Parathyroid adenoma (tissue), 2 donors: Measurements from ENCODE around the gene PTPRJ.

Experiments
- H2AFZ ChIP-seq: fragments of 300-600 bp; sonication (generic); one replicate; pipeline ENCODE4 v1.7.0; 2017; ENCODE audit warnings: antibody characterized with exemption, mild to moderate bottlenecking
- H3K27ac ChIP-seq: fragments of 300-600 bp; sonication (generic); one replicate; pipeline ENCODE4 v1.7.0; 2017
- H3K27me3 ChIP-seq: fragments of 300-600 bp; sonication (generic); one replicate; pipeline ENCODE4 v1.7.0; 2017; ENCODE audit warnings: low read length; ENCODE audit not compliant: control insufficient read depth, insufficient read depth
- H3K36me3 ChIP-seq: fragments of 300-600 bp; sonication (generic); one replicate; pipeline ENCODE4 v1.7.0; 2017; ENCODE audit warnings: low read length; ENCODE audit not compliant: control insufficient read depth, insufficient read depth
- H3K4me1 ChIP-seq: fragments of 300-600 bp; sonication (generic); one replicate; pipeline ENCODE4 v1.7.0; 2017; ENCODE audit warnings: control low read depth
- H3K4me2 ChIP-seq: fragments of 300-600 bp; sonication (generic); one replicate; pipeline ENCODE4 v1.7.0; 2017; ENCODE audit warnings: low read length
- H3K4me3 ChIP-seq: fragments of 300-600 bp; sonication (generic); one replicate; pipeline ENCODE4 v1.7.0; 2017; ENCODE audit warnings: low read depth, low read length
- H3K79me2 ChIP-seq: fragments of 300-600 bp; sonication (generic); one replicate; pipeline ENCODE4 v1.7.0; 2017; ENCODE audit warnings: control low read depth
- H3K9ac ChIP-seq: fragments of 300-600 bp; sonication (generic); one replicate; pipeline ENCODE4 v1.7.0; 2017; ENCODE audit warnings: mild to moderate bottlenecking
- H3K9me3 ChIP-seq: fragments of 300-600 bp; sonication (generic); one replicate; pipeline ENCODE4 v1.7.0; 2017; ENCODE audit warnings: low read length; ENCODE audit not compliant: control insufficient read depth
- TF ChIP-seq, protein P1 (sequence below): fragments of 300-600 bp; sonication (generic); IDR thresholded peaks from one replicate; pipeline ENCODE4 v1.7.0; 2017; ENCODE audit warnings: antibody characterized with exemption, mild to moderate bottlenecking
- donor health status: primary hyperparathyroidism.

The PTPRJ gene

GRCh38 chr11:47941907-47942558, 38.3 kb upstream of the PTPRJ start:
- H3K27ac ChIP-seq = no peak overlapping the region
- no peak overlapping the region for H2AFZ ChIP-seq
- H3K4me2 ChIP-seq = no peak overlapping the region
- H3K36me3 ChIP-seq = no peaks in the 10 kb centered on the region
- no peaks in the 10 kb centered on the region for H3K4me1 ChIP-seq
- H3K4me3 ChIP-seq = no peak overlapping the region
- no peaks in the 10 kb centered on the region for H3K79me2 ChIP-seq
- TF ChIP-seq, protein P1, sequence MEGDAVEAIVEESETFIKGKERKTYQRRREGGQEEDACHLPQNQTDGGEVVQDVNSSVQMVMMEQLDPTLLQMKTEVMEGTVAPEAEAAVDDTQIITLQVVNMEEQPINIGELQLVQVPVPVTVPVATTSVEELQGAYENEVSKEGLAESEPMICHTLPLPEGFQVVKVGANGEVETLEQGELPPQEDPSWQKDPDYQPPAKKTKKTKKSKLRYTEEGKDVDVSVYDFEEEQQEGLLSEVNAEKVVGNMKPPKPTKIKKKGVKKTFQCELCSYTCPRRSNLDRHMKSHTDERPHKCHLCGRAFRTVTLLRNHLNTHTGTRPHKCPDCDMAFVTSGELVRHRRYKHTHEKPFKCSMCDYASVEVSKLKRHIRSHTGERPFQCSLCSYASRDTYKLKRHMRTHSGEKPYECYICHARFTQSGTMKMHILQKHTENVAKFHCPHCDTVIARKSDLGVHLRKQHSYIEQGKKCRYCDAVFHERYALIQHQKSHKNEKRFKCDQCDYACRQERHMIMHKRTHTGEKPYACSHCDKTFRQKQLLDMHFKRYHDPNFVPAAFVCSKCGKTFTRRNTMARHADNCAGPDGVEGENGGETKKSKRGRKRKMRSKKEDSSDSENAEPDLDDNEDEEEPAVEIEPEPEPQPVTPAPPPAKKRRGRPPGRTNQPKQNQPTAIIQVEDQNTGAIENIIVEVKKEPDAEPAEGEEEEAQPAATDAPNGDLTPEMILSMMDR = no peak
- no peaks in the 10 kb centered on the region for H3K27me3 ChIP-seq
- no peak overlapping the region for H3K9ac ChIP-seq
- no peaks in the 10 kb centered on the region for H3K9me3 ChIP-seq

DNA sequence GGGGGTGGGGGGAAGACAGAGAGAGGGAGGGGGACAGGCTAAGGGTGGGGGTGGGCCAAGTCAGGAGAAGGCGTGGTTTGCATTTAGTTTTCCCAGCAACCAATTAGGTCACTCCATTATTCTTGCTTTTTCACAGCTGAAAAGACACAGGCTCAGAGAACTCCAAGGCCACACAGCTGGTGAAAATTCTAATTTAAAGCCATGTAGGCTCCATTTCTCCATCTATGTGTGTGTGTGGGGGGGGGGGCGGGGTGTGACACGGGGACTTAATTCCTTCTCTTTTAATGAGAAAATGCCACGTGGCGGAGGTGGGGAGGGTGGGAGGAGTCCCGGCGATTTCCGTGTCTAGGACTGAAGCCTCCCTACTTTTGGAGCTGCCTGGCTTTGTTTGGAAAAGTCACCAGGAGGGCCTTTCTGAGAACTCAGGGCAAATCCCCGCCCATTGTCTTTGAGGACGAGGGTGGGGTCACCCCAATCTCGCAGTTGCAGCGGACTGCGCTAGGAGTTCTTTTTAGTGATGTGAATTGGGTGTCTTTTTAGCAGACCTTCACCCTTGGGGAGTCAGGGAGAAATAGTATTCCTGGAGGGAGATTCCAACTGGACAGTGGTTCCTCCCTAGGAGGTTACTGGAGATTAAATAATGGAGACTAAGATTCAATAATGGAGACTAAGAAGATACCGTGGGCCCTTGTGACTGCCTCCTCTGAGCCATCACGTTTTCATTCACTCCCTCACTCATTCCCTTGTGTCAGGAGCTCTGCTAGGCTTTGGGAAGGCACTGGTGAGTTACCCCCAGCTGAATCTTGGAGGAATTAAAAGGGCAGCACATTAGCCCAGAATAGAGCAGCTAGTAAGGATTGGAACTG, 36.4 kb upstream of the PTPRJ start:
- no peaks in the 10 kb centered on the region for H3K27me3 ChIP-seq
- H3K9ac ChIP-seq = no peak overlapping the region
- H3K4me3 ChIP-seq = no peak overlapping the region
- H3K79me2 ChIP-seq = no peaks in the 10 kb centered on the region
- TF ChIP-seq, protein P1 = no peak
- H3K27ac ChIP-seq = no peak overlapping the region
- no peak overlapping the region for H2AFZ ChIP-seq
- no peaks in the 10 kb centered on the region for H3K9me3 ChIP-seq
- H3K4me1 ChIP-seq = no peaks in the 10 kb centered on the region
- no peaks in the 10 kb centered on the region for H3K36me3 ChIP-seq
- no peak overlapping the region for H3K4me2 ChIP-seq

- no peaks in the 10 kb centered on the region for H3K79me2 ChIP-seq
- no peaks in the 10 kb centered on the region for H3K9me3 ChIP-seq
- H3K27ac ChIP-seq = no peak overlapping the region
- no peaks in the 10 kb centered on the region for H3K4me1 ChIP-seq
- H3K36me3 ChIP-seq = no peaks in the 10 kb centered on the region
- H3K9ac ChIP-seq = no peak overlapping the region
- H3K4me2 ChIP-seq = no peak overlapping the region
- no peak overlapping the region for H3K4me3 ChIP-seq
- TF ChIP-seq, protein P1 = no peak
- H2AFZ ChIP-seq = no peak overlapping the region
- no peaks in the 10 kb centered on the region for H3K27me3 ChIP-seq
Observed at GRCh38 chr11:47944632-47945031, 35.7 kb upstream of the PTPRJ start.

- Histone ChIP-seq H3K27ac (no peak overlapping the region), H3K79me2 (no peaks in the 10 kb centered on the region), H3K4me3 (no peak overlapping the region), H3K9ac (no peak overlapping the region), H3K4me2 (no peak overlapping the region), H3K9me3 (no peaks in the 10 kb centered on the region), H3K4me1 (no peaks in the 10 kb centered on the region), H2AFZ (no peak overlapping the region), H3K36me3 (no peaks in the 10 kb centered on the region), H3K27me3 (no peaks in the 10 kb centered on the region)
- TF ChIP-seq, protein P1 = no peak
Observed at GRCh38 chr11:47946682-47947559, 33.4 kb upstream of the PTPRJ start.
